ENCODE measurements around the gene THAP3.
"Not testable (repeated sequence)": the region's sequence is repeated elsewhere in the genome, so short reads cannot be mapped to it uniquely, and the experiment has no call there.

THAP3 gene

GRCh38 chr1:6634371-6635052 is 9.8 kb downstream of the THAP3 start:
- DNase-seq (ENCODE audit: low read depth in 2 of 3, low spot score in 1 of 3) = peak in 1 of 3 donors; percentile 34

- DNase-seq (ENCODE audit: low read depth in 2 of 3, low spot score in 1 of 3) = no peak
Measured at GRCh38 chr1:6635161-6635909, 10.7 kb downstream of the THAP3 start.

- no peak for DNase-seq (ENCODE audit: low read depth in 2 of 3, low spot score in 1 of 3)
Measured at GRCh38 chr1:6635910-6636760, 11.5 kb downstream of the THAP3 start.

- DNase-seq (ENCODE audit: low read depth in 2 of 3, low spot score in 1 of 3) = not testable (repeated sequence)
Measured at GRCh38 chr1:6636778-6637177, 12.1 kb downstream of the THAP3 start.

- DNase-seq (ENCODE audit: low read depth in 2 of 3, low spot score in 1 of 3) = no peak
Measured at GRCh38 chr1:6637770-6638169, 13.1 kb downstream of the THAP3 start.

GRCh38 chr1:6638226-6638625 is 13.6 kb downstream of the THAP3 start:
- no peak for DNase-seq (ENCODE audit: low read depth in 2 of 3, low spot score in 1 of 3)

- not testable (repeated sequence) for DNase-seq (ENCODE audit: low read depth in 2 of 3, low spot score in 1 of 3)
Measured at GRCh38 chr1:6640867-6641266, 16.2 kb downstream of the THAP3 start.

GRCh38 chr1:6645018-6645417 is 20.4 kb downstream of the THAP3 start:
- no peak for DNase-seq (ENCODE audit: low read depth in 2 of 3, low spot score in 1 of 3)

- DNase-seq (ENCODE audit: low read depth in 2 of 3, low spot score in 1 of 3) = peak in 2 of 3 donors; percentile 8 to 9
Measured at GRCh38 chr1:6646499-6647148, 22.0 kb downstream of the THAP3 start.

GRCh38 chr1:6648556-6648955 is 23.9 kb downstream of the THAP3 start:
- no peak for DNase-seq (ENCODE audit: low read depth in 2 of 3, low spot score in 1 of 3)

- no peak for DNase-seq (ENCODE audit: low read depth in 2 of 3, low spot score in 1 of 3)
Measured at GRCh38 chr1:6651909-6652308, 27.2 kb downstream of the THAP3 start.

GRCh38 chr1:6652986-6653385 is 28.3 kb downstream of the THAP3 start:
- no peak for DNase-seq (ENCODE audit: low read depth in 2 of 3, low spot score in 1 of 3)

- no peak for DNase-seq (ENCODE audit: low read depth in 2 of 3, low spot score in 1 of 3)
Measured at GRCh38 chr1:6653436-6654290, 29.0 kb downstream of the THAP3 start.

- no peak for DNase-seq (ENCODE audit: low read depth in 2 of 3, low spot score in 1 of 3)
Measured at GRCh38 chr1:6657138-6657537, 32.5 kb downstream of the THAP3 start.

- DNase-seq (ENCODE audit: low read depth in 2 of 3, low spot score in 1 of 3) = no peak
Measured at GRCh38 chr1:6658359-6659060, 33.8 kb downstream of the THAP3 start.

GRCh38 chr1:6660415-6661049 is 35.9 kb downstream of the THAP3 start:
- DNase-seq (ENCODE audit: low read depth in 2 of 3, low spot score in 1 of 3) = no peak

- not testable (repeated sequence) for DNase-seq (ENCODE audit: low read depth in 2 of 3, low spot score in 1 of 3)
Measured at GRCh38 chr1:6662468-6662867, 37.8 kb downstream of the THAP3 start.

GRCh38 chr1:6666696-6667095 is 42.0 kb downstream of the THAP3 start:
- DNase-seq (ENCODE audit: low read depth in 2 of 3, low spot score in 1 of 3) = no peak

GRCh38 chr1:6667139-6667538 is 42.5 kb downstream of the THAP3 start:
- DNase-seq (ENCODE audit: low read depth in 2 of 3, low spot score in 1 of 3) = no peak
